Lower leg skin (tissue), 3 donors: ENCODE results near the gene TBX4.

Experiments used
- CTCF ChIP-seq, 3 donors: fragments of 450-650 bp; IDR thresholded peaks; one replicate each; pipeline ENCODE4 v1.5.1; 2016; ENCODE audit warnings: antibody characterized with exemption in 3 of 3, mild to moderate bottlenecking in 3 of 3, moderate library complexity in 2 of 3
- POLR2A ChIP-seq, 2 donors: fragments of 450-650 bp; IDR thresholded peaks; one replicate each; pipeline ENCODE4 v1.6.1; 2016 to 2017; ENCODE audit warnings: antibody characterized with exemption in 2 of 2, mild to moderate bottlenecking in 1 of 2, moderate library complexity in 1 of 2

GRCh38 chr17:61468263-61468907 is 16.2 kb downstream of the TBX4 start:
- TF ChIP-seq CTCF (IDR thresholded peaks at IDR 0.05) (no peak), POLR2A (IDR thresholded peaks at IDR 0.05) (no peak)
